ENCODE measurements around the gene RGS9. TPM values are rescaled to one million over a fixed set of nuclear protein-coding genes. Genes with fewer than 3 reads are reported as not detected.
A peak's percentile ranks its signal among the peaks of the same experiment; 100 is the strongest.

Gene RGS9
- total RNA-seq, 2 experiments from 2014 or later: 1.6 to 1.8 TPM

GRCh38 chr17:65184235-65184959 lies 47.2 kb downstream of the RGS9 start:
- no peak for DNase-seq
- Mint-ChIP-seq H3K4me3 (no peak overlapping the region), H3K27me3 (peaks cover 9% of the 10 kb centered on the region), H3K36me3 (ENCODE audit: low read depth) (no peaks in the 10 kb centered on the region), H3K4me1 (peaks cover 36% of the 10 kb centered on the region), H3K27ac (no peak overlapping the region), H3K9me3 (ENCODE audit: low read depth) (no peaks in the 10 kb centered on the region)
- ATAC-seq: no peak
- ChIA-PET CTCF (interaction anchor here (0.9 kb wide), 1 partner anchor 223 kb away, joined by 4 read pairs; no protein-coding TSS in a partner anchor), POLR2A (no interaction called here)
- intact Hi-C loops (cut with DNase I, micrococcal nuclease): loop anchor here (5.0 kb wide), 2 partner anchors 62 to 157 kb away; no protein-coding TSS in a partner anchor

GRCh38 chr17:65185062-65185461 lies 47.9 kb downstream of the RGS9 start:
- intact Hi-C loops (cut with DNase I, micrococcal nuclease): no loop called here
- Mint-ChIP-seq H3K27me3 (peaks cover 9% of the 10 kb centered on the region), H3K4me1 (peaks cover 30% of the 10 kb centered on the region), H3K9me3 (ENCODE audit: low read depth) (no peaks in the 10 kb centered on the region), H3K27ac (peak overlapping the region; percentile 22), H3K36me3 (ENCODE audit: low read depth) (no peaks in the 10 kb centered on the region), H3K4me3 (no peak overlapping the region)
- ATAC-seq (no peak), DNase-seq (no peak)
- CTCF ChIA-PET: interaction anchor here (0.9 to 1.4 kb wide), 2 partner anchors 11 to 223 kb away, joined by 4 to 6 read pairs; no protein-coding TSS in a partner anchor
- POLR2A ChIA-PET: no interaction called here

GRCh38 chr17:65185668-65186382 lies 48.7 kb downstream of the RGS9 start:
- ATAC-seq (no peak), DNase-seq (no peak)
- POLR2A ChIA-PET: no interaction called here
- Mint-ChIP-seq H3K4me3 (no peak overlapping the region), H3K9me3 (ENCODE audit: low read depth) (no peaks in the 10 kb centered on the region), H3K27ac (no peak overlapping the region), H3K27me3 (peaks cover 9% of the 10 kb centered on the region), H3K4me1 (peaks cover 29% of the 10 kb centered on the region), H3K36me3 (ENCODE audit: low read depth) (no peaks in the 10 kb centered on the region)
- intact Hi-C loops (cut with DNase I, micrococcal nuclease): no loop called here
- CTCF ChIA-PET: interaction anchor here (0.9 to 1.5 kb wide), 3 partner anchors 10 to 13 kb away, joined by 4 to 6 read pairs (median 5); no protein-coding TSS in a partner anchor

- CTCF ChIA-PET: no interaction called here
- ATAC-seq (no peak), DNase-seq (no peak)
- Mint-ChIP-seq H3K9me3 (ENCODE audit: low read depth) (no peaks in the 10 kb centered on the region), H3K36me3 (ENCODE audit: low read depth) (no peaks in the 10 kb centered on the region), H3K27me3 (no peaks in the 10 kb centered on the region), H3K27ac (no peak overlapping the region), H3K4me1 (peaks cover 32% of the 10 kb centered on the region), H3K4me3 (no peak overlapping the region)
- POLR2A ChIA-PET: no interaction called here
- intact Hi-C loops (cut with DNase I, micrococcal nuclease): loop anchor here in 1 of 2 experiments (10.0 kb wide), 1 partner anchor 346 kb away; no protein-coding TSS in a partner anchor
Measured at GRCh38 chr17:65190467-65191097, 53.4 kb downstream of the RGS9 start.

- CTCF ChIA-PET: interaction anchor here (0.6 kb wide), 1 partner anchor 48 kb away, joined by 3 read pairs; no protein-coding TSS in a partner anchor
- POLR2A ChIA-PET: no interaction called here
- ATAC-seq: peak; percentile 90
- no peaks in the 10 kb centered on the region for H3K27me3 Mint-ChIP-seq
- intact Hi-C loops (cut with DNase I, micrococcal nuclease): loop anchor here (2.0 to 10.0 kb wide), 2 partner anchors 69 to 347 kb away; no protein-coding TSS in a partner anchor
- no peak overlapping the region for H3K4me3 Mint-ChIP-seq
- H3K36me3 Mint-ChIP-seq (ENCODE audit: low read depth): no peaks in the 10 kb centered on the region
- peaks cover 36% of the 10 kb centered on the region for H3K4me1 Mint-ChIP-seq
- peak overlapping the region; percentile 62 for H3K27ac Mint-ChIP-seq
- DNase-seq: peak; percentile 47
- no peaks in the 10 kb centered on the region for H3K9me3 Mint-ChIP-seq (ENCODE audit: low read depth)
Measured at GRCh38 chr17:65191811-65192740, 54.9 kb downstream of the RGS9 start.

- Mint-ChIP-seq H3K9me3 (ENCODE audit: low read depth) (no peaks in the 10 kb centered on the region), H3K4me3 (no peak overlapping the region), H3K27ac (no peak overlapping the region), H3K4me1 (peaks cover 39% of the 10 kb centered on the region), H3K36me3 (ENCODE audit: low read depth) (no peaks in the 10 kb centered on the region), H3K27me3 (no peaks in the 10 kb centered on the region)
- no peak for ATAC-seq
- DNase-seq: no peak
- POLR2A ChIA-PET: no interaction called here
- intact Hi-C loops (cut with DNase I, micrococcal nuclease): loop anchor here (2.0 to 10.0 kb wide), 2 partner anchors 71 to 349 kb away; no protein-coding TSS in a partner anchor
- CTCF ChIA-PET: interaction anchor here (1.2 kb wide), 1 partner anchor 93 kb away, joined by 3 read pairs; no protein-coding TSS in a partner anchor
Measured at GRCh38 chr17:65193305-65193704, 56.1 kb downstream of the RGS9 start.

- no peaks in the 10 kb centered on the region for H3K9me3 Mint-ChIP-seq (ENCODE audit: low read depth)
- ATAC-seq (no peak), DNase-seq (no peak)
- H3K27ac Mint-ChIP-seq: no peak overlapping the region
- peaks cover 39% of the 10 kb centered on the region for H3K4me1 Mint-ChIP-seq
- no peak overlapping the region for H3K4me3 Mint-ChIP-seq
- ChIA-PET POLR2A (no interaction called here), CTCF (interaction anchor here (0.7 to 1.2 kb wide), 2 partner anchors 93 to 269 kb away, joined by 3 read pairs; no protein-coding TSS in a partner anchor)
- no peaks in the 10 kb centered on the region for H3K27me3 Mint-ChIP-seq
- no peaks in the 10 kb centered on the region for H3K36me3 Mint-ChIP-seq (ENCODE audit: low read depth)
- intact Hi-C loops (cut with DNase I, micrococcal nuclease): loop anchor here (2.0 to 10.0 kb wide), 2 partner anchors 71 to 349 kb away; no protein-coding TSS in a partner anchor
Measured at GRCh38 chr17:65193716-65194293, 56.6 kb downstream of the RGS9 start.

- Mint-ChIP-seq H3K36me3 (ENCODE audit: low read depth) (no peaks in the 10 kb centered on the region), H3K4me3 (no peak overlapping the region), H3K27ac (no peak overlapping the region), H3K4me1 (peaks cover 39% of the 10 kb centered on the region), H3K9me3 (ENCODE audit: low read depth) (no peaks in the 10 kb centered on the region), H3K27me3 (no peaks in the 10 kb centered on the region)
- intact Hi-C loops (cut with DNase I, micrococcal nuclease): loop anchor here (5.0 to 10.0 kb wide), 5 partner anchors 73 to 350 kb away; no protein-coding TSS in a partner anchor
- ChIA-PET POLR2A (no interaction called here), CTCF (interaction anchor here (0.6 to 1.4 kb wide), 4 partner anchors 9 to 417 kb away, joined by 3 to 6 read pairs (median 4); no protein-coding TSS in a partner anchor)
- DNase-seq: no peak
- no peak for ATAC-seq
Measured at GRCh38 chr17:65194670-65195334, 57.6 kb downstream of the RGS9 start.

GRCh38 chr17:65195716-65196115 lies 58.5 kb downstream of the RGS9 start:
- H3K27me3 Mint-ChIP-seq: no peaks in the 10 kb centered on the region
- ChIA-PET POLR2A (no interaction called here), CTCF (interaction anchor here (1.1 to 3.7 kb wide), 5 partner anchors 9 to 58 kb away, joined by 3 to 16 read pairs (median 6); partner anchors contain the start of gene RGS9)
- H3K27ac Mint-ChIP-seq: no peak overlapping the region
- no peaks in the 10 kb centered on the region for H3K9me3 Mint-ChIP-seq (ENCODE audit: low read depth)
- DNase-seq: no peak
- no peaks in the 10 kb centered on the region for H3K36me3 Mint-ChIP-seq (ENCODE audit: low read depth)
- ATAC-seq: no peak
- peaks cover 34% of the 10 kb centered on the region for H3K4me1 Mint-ChIP-seq
- intact Hi-C loops (cut with DNase I, micrococcal nuclease): loop anchor here (5.0 to 10.0 kb wide), 5 partner anchors 73 to 351 kb away; no protein-coding TSS in a partner anchor
- no peak overlapping the region for H3K4me3 Mint-ChIP-seq

- Mint-ChIP-seq H3K36me3 (ENCODE audit: low read depth) (no peaks in the 10 kb centered on the region), H3K9me3 (ENCODE audit: low read depth) (no peaks in the 10 kb centered on the region), H3K27me3 (no peaks in the 10 kb centered on the region), H3K4me1 (peaks cover 26% of the 10 kb centered on the region), H3K4me3 (no peak overlapping the region), H3K27ac (no peak overlapping the region)
- ChIA-PET POLR2A (no interaction called here), CTCF (interaction anchor here (1.0 to 3.7 kb wide), 4 partner anchors 8 to 59 kb away, joined by 3 to 16 read pairs (median 10); partner anchors contain the start of gene RGS9)
- intact Hi-C loops (cut with DNase I, micrococcal nuclease): loop anchor here (5.0 to 10.0 kb wide), 5 partner anchors 74 to 352 kb away; no protein-coding TSS in a partner anchor
- ATAC-seq: no peak
- no peak for DNase-seq
Measured at GRCh38 chr17:65196617-65197016, 59.4 kb downstream of the RGS9 start.
